ENCODE data around the gene TH.

- TF ChIP-seq EZH2 (optimal IDR thresholded peaks at IDR 0.05; ENCODE audit: low read depth, low read length) = no peak
- TF ChIP-seq, protein P1, sequence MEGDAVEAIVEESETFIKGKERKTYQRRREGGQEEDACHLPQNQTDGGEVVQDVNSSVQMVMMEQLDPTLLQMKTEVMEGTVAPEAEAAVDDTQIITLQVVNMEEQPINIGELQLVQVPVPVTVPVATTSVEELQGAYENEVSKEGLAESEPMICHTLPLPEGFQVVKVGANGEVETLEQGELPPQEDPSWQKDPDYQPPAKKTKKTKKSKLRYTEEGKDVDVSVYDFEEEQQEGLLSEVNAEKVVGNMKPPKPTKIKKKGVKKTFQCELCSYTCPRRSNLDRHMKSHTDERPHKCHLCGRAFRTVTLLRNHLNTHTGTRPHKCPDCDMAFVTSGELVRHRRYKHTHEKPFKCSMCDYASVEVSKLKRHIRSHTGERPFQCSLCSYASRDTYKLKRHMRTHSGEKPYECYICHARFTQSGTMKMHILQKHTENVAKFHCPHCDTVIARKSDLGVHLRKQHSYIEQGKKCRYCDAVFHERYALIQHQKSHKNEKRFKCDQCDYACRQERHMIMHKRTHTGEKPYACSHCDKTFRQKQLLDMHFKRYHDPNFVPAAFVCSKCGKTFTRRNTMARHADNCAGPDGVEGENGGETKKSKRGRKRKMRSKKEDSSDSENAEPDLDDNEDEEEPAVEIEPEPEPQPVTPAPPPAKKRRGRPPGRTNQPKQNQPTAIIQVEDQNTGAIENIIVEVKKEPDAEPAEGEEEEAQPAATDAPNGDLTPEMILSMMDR (IDR thresholded peaks at IDR 0.05; ENCODE audit: low read length) = no peak
Measured at GRCh38 chr11:2180789-2181370, 9.3 kb upstream of the TH start.

Data from MM.1S (cell line).